ENCODE measurements around the gene KIF5C.

DNA sequence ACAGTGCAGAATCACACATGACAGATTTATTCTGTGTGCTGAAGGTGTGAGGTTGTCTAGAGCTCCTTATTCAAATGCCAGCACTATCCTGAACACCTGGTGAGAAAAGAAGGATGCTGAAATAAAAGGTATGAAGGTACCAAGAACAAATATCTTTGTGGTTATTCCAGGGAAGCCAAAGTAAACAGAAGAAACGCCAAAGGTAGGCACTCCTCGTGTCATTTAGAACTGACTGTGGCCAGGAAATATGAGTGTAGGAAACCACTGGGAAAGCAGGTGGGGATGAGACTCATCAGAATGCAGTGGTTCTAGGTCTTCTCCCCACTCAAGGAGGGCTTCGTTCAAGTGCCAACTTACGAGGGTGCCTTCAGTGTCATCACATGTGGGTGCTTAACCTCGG lies 80.8 kb downstream of the KIF5C start:
- no peak for TF ChIP-seq POLR2A (IDR thresholded peaks at IDR 0.05)
- TF ChIP-seq, protein P1, sequence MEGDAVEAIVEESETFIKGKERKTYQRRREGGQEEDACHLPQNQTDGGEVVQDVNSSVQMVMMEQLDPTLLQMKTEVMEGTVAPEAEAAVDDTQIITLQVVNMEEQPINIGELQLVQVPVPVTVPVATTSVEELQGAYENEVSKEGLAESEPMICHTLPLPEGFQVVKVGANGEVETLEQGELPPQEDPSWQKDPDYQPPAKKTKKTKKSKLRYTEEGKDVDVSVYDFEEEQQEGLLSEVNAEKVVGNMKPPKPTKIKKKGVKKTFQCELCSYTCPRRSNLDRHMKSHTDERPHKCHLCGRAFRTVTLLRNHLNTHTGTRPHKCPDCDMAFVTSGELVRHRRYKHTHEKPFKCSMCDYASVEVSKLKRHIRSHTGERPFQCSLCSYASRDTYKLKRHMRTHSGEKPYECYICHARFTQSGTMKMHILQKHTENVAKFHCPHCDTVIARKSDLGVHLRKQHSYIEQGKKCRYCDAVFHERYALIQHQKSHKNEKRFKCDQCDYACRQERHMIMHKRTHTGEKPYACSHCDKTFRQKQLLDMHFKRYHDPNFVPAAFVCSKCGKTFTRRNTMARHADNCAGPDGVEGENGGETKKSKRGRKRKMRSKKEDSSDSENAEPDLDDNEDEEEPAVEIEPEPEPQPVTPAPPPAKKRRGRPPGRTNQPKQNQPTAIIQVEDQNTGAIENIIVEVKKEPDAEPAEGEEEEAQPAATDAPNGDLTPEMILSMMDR (IDR thresholded peaks at IDR 0.05 in 4 of 5, conservative IDR thresholded peaks at IDR 0.05 in 1 of 5) = no peak

Data from gastrocnemius medialis (tissue), 4 donors.